Activated T-cell treated with anti-CD3 and anti-CD28 coated beads, Interleukin-2, amount 50 U/mL, for 24 hours (primary cell): ENCODE results near the gene ARHGAP26.

ENCODE experiments used
- DNase-seq: peaks from one replicate; pipeline ENCODE4 v3.0.0-alpha.2; 2020
- H3K27ac Mint-ChIP-seq: 2 replicates; pipeline ENCODE4 v1.8.0; 2020; ENCODE audit warnings: mild to moderate bottlenecking, mixed read lengths
- H3K27me3 Mint-ChIP-seq: 2 replicates; pipeline ENCODE4 v1.8.0; 2020; ENCODE audit warnings: mixed read lengths
- H3K36me3 Mint-ChIP-seq: 2 replicates; pipeline ENCODE4 v1.8.0; 2020; ENCODE audit warnings: low read depth, mixed read lengths
- H3K4me1 Mint-ChIP-seq: 2 replicates; pipeline ENCODE4 v1.8.0; 2020; ENCODE audit warnings: low read depth, mixed read lengths
- H3K4me3 Mint-ChIP-seq: 2 replicates; pipeline ENCODE4 v1.8.0; 2020; ENCODE audit warnings: mild to moderate bottlenecking, moderate library complexity, mixed read lengths
- H3K9me3 Mint-ChIP-seq: 2 replicates; pipeline ENCODE4 v1.8.0; 2020; ENCODE audit warnings: mixed read lengths

Gene ARHGAP26

GRCh38 chr5:142821733-142822487 is 51.7 kb downstream of the ARHGAP26 start:
- Mint-ChIP-seq H3K36me3 (no peaks in the 10 kb centered on the region), H3K27me3 (no peaks in the 10 kb centered on the region), H3K27ac (peak overlapping the region; percentile 92), H3K4me3 (peak overlapping the region; percentile 2), H3K4me1 (peaks cover 91% of the 10 kb centered on the region), H3K9me3 (peaks cover 2% of the 10 kb centered on the region)
- DNase-seq = no peak

DNA sequence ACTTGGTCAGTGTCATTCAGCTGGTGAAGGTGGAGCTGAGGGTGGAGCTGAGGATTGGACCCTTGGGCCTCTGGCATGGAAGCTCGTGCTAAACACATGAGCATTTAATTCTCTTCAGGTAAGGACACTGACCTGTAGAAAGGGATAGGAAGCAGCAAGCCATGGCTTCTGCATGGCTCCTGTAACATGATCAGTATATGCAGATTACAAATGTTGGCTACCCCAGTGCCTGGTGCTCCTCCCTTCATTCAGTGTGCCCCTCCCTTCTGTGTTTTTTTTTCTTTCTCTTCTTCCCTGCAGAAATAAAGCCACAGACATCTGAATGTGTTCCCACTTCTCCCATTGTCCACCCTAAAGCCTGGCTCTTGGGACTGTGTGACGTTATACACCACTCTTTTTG is 52.9 kb downstream of the ARHGAP26 start:
- peaks cover 93% of the 10 kb centered on the region for H3K4me1 Mint-ChIP-seq
- H3K27me3 Mint-ChIP-seq = no peaks in the 10 kb centered on the region
- no peak overlapping the region for H3K27ac Mint-ChIP-seq
- H3K36me3 Mint-ChIP-seq = no peaks in the 10 kb centered on the region
- DNase-seq = no peak
- no peak overlapping the region for H3K4me3 Mint-ChIP-seq
- H3K9me3 Mint-ChIP-seq = peaks cover 2% of the 10 kb centered on the region

DNA sequence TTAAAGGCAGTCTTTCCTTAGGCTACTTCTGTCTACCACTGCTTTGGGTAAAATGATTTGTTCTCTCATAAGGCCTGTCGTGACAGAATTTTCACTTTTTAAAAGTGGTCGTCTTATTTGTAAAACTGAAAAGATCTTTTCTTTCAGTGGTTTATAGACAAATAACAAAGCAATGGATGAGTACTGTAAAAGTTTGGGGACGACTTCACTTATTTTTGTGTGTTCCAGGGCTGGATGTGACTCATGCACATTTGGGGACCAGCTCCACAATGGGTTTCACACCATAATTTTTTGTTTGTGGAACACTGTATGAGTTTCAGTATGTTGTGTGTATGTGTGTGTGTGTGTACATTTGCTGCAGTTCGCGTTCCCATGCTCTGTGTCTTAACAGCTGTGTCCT is 53.6 kb downstream of the ARHGAP26 start:
- H3K36me3 Mint-ChIP-seq = no peaks in the 10 kb centered on the region
- peak overlapping the region; percentile 60 for H3K27ac Mint-ChIP-seq
- no peaks in the 10 kb centered on the region for H3K27me3 Mint-ChIP-seq
- no peak for DNase-seq
- no peak overlapping the region for H3K4me3 Mint-ChIP-seq
- H3K4me1 Mint-ChIP-seq = peaks cover 96% of the 10 kb centered on the region
- peaks cover 2% of the 10 kb centered on the region for H3K9me3 Mint-ChIP-seq

GRCh38 chr5:142824391-142824790 is 54.2 kb downstream of the ARHGAP26 start:
- Mint-ChIP-seq H3K4me3 (no peak overlapping the region), H3K9me3 (peaks cover 2% of the 10 kb centered on the region), H3K4me1 (peaks cover 97% of the 10 kb centered on the region), H3K27me3 (no peaks in the 10 kb centered on the region), H3K36me3 (no peaks in the 10 kb centered on the region), H3K27ac (no peak overlapping the region)
- no peak for DNase-seq

GRCh38 chr5:142825378-142826089 is 55.4 kb downstream of the ARHGAP26 start:
- Mint-ChIP-seq H3K36me3 (no peaks in the 10 kb centered on the region), H3K27me3 (no peaks in the 10 kb centered on the region), H3K4me1 (peaks cover 98% of the 10 kb centered on the region), H3K27ac (no peak overlapping the region), H3K4me3 (no peak overlapping the region), H3K9me3 (peaks cover 2% of the 10 kb centered on the region)
- no peak for DNase-seq

DNA sequence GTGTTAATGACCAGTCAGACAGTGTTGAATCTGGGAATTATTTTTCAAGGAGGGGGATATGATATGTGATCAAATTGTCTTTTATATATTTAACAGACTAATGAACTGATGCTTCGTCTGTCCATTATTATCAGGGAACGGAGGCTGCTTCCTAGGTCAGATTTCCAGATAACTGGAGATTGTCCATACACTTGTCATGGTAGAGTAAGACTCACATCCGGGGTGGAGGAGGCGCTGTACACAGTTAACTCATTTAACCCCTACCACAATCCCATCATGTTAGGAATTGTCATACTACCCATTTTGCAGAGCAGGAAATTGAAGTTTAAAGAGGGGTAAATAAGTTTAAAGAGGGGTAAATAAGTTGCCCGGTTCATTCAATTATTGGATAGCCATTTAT is 55.9 kb downstream of the ARHGAP26 start:
- no peak for DNase-seq
- H3K9me3 Mint-ChIP-seq = no peaks in the 10 kb centered on the region
- H3K4me1 Mint-ChIP-seq = peaks cover 98% of the 10 kb centered on the region
- H3K27ac Mint-ChIP-seq = peak overlapping the region; percentile 87
- no peaks in the 10 kb centered on the region for H3K36me3 Mint-ChIP-seq
- H3K4me3 Mint-ChIP-seq = no peak overlapping the region
- no peaks in the 10 kb centered on the region for H3K27me3 Mint-ChIP-seq

DNA sequence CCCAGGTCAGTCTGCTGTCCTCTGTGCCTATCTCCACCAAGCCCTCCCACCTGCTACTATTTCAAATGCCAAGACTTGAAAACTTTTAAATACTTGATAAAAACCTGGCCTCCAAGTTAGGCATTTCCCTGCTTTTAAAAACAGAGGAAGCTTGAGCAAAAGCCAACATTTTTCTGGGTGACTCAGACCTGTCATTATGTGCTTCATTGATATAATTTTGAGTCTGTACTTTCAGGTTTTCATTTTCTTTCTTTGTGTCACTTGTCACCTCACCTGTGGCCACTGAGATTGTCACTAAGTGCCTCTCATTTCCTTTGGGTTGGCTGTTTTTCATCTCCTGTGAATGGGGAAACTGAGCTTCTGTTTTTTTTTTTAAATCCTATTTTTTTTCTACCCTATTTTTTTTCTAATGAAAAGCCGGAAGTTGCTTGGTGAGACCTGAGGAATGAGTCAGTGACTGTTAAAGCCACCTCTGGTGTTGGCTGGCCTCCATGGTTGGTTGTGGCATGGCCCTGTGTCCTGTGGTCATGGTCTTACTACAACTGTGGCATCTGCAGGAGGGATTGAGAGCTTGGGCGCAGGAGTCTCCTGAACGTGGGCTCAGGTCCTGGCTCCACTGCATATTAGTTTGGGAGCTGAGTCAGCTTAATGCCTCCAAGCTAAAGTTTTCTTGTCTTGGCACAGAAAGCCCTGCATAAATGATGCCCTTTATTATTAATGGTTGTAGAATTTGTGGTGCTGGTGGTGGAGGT is 56.7 kb downstream of the ARHGAP26 start:
- peak; percentile 45 for DNase-seq
- H3K4me3 Mint-ChIP-seq = peak overlapping the region; percentile 23

GRCh38 chr5:142827934-142828576 is 57.9 kb downstream of the ARHGAP26 start:
- Mint-ChIP-seq H3K4me3 (no peak overlapping the region), H3K27ac (no peak overlapping the region), H3K9me3 (no peaks in the 10 kb centered on the region), H3K4me1 (peaks cover 93% of the 10 kb centered on the region), H3K36me3 (no peaks in the 10 kb centered on the region), H3K27me3 (no peaks in the 10 kb centered on the region)
- DNase-seq = no peak

More for the DNA sequence above, 56.7 kb downstream of the ARHGAP26 start:
- H3K9me3 Mint-ChIP-seq = no peaks in the 10 kb centered on the region
- peak overlapping the region; percentile 87 for H3K27ac Mint-ChIP-seq
- no peaks in the 10 kb centered on the region for H3K36me3 Mint-ChIP-seq
- peaks cover 96% of the 10 kb centered on the region for H3K4me1 Mint-ChIP-seq
- H3K27me3 Mint-ChIP-seq = no peaks in the 10 kb centered on the region

DNA sequence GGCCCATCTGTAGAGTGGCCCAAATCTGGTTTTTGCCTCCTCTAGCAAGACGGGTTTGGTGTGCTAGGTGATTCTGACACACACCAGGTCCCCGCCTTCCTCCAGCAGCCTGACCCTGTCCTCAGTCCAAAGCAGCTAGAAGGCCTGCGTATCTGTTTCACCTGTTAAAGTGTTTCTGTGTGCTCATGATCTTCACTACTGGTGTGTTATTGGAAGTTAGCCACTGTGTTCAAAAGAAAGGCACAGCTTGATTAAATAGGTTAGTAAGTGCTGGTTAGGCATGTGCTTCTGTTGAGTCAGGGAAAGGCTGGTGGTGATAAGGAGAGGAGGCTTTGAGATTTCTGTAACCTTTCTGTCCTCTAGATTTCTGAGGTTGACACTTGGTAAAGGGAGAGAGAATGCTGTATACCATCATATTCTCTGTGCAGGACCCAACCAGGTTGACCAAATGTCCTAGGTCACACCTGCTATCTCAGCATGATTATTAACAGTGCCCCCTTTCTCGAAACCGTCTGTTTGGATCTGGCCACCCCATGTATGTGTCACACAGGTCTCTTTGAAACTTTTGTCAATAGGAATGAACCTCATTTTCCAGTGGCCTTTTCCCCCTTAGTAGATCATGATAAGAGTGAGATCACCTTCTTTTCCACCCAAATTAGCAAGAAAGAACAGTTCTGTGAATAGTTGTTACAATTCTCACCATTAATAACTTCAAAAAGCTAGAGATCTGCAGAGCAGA is 58.8 kb downstream of the ARHGAP26 start:
- H3K27me3 Mint-ChIP-seq = no peaks in the 10 kb centered on the region
- peaks cover 87% of the 10 kb centered on the region for H3K4me1 Mint-ChIP-seq
- H3K27ac Mint-ChIP-seq = peak overlapping the region; percentile 22
- no peaks in the 10 kb centered on the region for H3K9me3 Mint-ChIP-seq
- DNase-seq = no peak
- H3K36me3 Mint-ChIP-seq = peaks cover 3% of the 10 kb centered on the region
- no peak overlapping the region for H3K4me3 Mint-ChIP-seq

DNA sequence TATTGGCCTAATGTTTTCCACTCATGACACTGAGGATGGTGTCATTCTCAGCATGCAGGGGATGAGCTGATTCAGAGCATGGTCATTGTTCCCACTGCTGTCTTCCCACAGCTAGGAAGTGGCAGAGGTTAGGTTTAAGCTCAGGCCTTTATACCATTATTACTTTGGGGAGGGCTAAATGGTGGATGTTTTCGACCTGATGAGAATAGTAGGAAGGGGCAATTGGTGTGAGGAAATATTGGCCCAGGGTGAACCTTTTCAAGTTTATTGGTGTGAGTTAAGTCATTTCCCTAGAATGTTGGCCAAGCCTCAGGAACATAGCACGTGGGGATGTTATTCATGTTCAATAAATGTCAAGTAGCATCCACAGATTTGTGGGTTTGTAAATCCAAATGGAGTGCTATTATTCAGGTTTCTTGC is 59.6 kb downstream of the ARHGAP26 start:
- H3K36me3 Mint-ChIP-seq = peaks cover 3% of the 10 kb centered on the region
- H3K27me3 Mint-ChIP-seq = no peaks in the 10 kb centered on the region
- no peak overlapping the region for H3K4me3 Mint-ChIP-seq
- H3K9me3 Mint-ChIP-seq = no peaks in the 10 kb centered on the region
- DNase-seq = no peak
- H3K27ac Mint-ChIP-seq = no peak overlapping the region
- H3K4me1 Mint-ChIP-seq = peaks cover 80% of the 10 kb centered on the region

GRCh38 chr5:142830241-142831008 is 60.2 kb downstream of the ARHGAP26 start:
- no peaks in the 10 kb centered on the region for H3K9me3 Mint-ChIP-seq
- no peaks in the 10 kb centered on the region for H3K27me3 Mint-ChIP-seq
- peaks cover 80% of the 10 kb centered on the region for H3K4me1 Mint-ChIP-seq
- H3K36me3 Mint-ChIP-seq = peaks cover 3% of the 10 kb centered on the region
- no peak overlapping the region for H3K27ac Mint-ChIP-seq
- no peak overlapping the region for H3K4me3 Mint-ChIP-seq
- no peak for DNase-seq

GRCh38 chr5:142831009-142831383 is 60.8 kb downstream of the ARHGAP26 start:
- peaks cover 3% of the 10 kb centered on the region for H3K36me3 Mint-ChIP-seq
- no peak overlapping the region for H3K4me3 Mint-ChIP-seq
- no peak overlapping the region for H3K27ac Mint-ChIP-seq
- no peaks in the 10 kb centered on the region for H3K27me3 Mint-ChIP-seq
- no peak for DNase-seq
- no peaks in the 10 kb centered on the region for H3K9me3 Mint-ChIP-seq
- peaks cover 80% of the 10 kb centered on the region for H3K4me1 Mint-ChIP-seq

DNA sequence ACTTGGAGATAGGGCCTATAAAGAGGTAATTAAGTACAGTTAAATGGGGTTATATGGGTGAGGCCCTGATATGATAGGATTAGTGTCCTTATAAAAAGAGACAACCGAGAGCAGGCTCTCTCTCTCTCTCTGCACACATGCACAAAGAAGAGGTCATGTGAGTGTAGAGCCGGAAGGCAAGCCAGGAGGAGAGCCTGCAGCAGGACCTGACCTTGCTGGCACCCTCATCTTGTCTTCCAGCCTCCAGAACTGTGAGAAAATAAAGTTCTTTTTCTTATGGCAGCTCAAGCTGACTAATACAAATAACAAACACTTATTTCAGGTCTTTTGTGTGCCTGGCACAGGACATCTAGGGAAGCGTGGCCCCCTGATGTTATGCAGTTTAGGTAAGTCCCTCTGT is 62.1 kb downstream of the ARHGAP26 start:
- Mint-ChIP-seq H3K36me3 (peaks cover 3% of the 10 kb centered on the region), H3K27me3 (no peaks in the 10 kb centered on the region), H3K9me3 (no peaks in the 10 kb centered on the region), H3K4me3 (no peak overlapping the region), H3K4me1 (peaks cover 77% of the 10 kb centered on the region), H3K27ac (no peak overlapping the region)
- no peak for DNase-seq
